ENCODE data around the gene EIF6. TPM values are rescaled to one million over a fixed set of nuclear protein-coding genes. Genes with fewer than 3 reads are reported as not detected.

Gene EIF6
- total RNA-seq, 1 experiment from 2014 or later, result 420 TPM

GRCh38 chr20:35281506-35282101 lies 3.0 kb downstream of the EIF6 start:
- no TSS peak for BruUV-seq (replicated peaks)
- no peaks in the 10 kb centered on the region for H3K9me3 ChIP-seq
- TF ChIP-seq CTCF (IDR thresholded peaks at IDR 0.05; ENCODE audit: insufficient read depth in 1 of 2, low read depth in 1 of 2, low read length in 1 of 2, severe bottlenecking in 1 of 2, unreplicated experiment in 1 of 2), result no peak
- no peak for DNase-seq
- Mint-ChIP-seq H3K27me3 (ENCODE audit: insufficient read depth, unreplicated experiment) (no peaks in the 10 kb centered on the region), H3K4me3 (ENCODE audit: unreplicated experiment) (no peak overlapping the region), H3K36me3 (ENCODE audit: insufficient read depth, unreplicated experiment) (peaks cover 76% of the 10 kb centered on the region), H3K9me3 (ENCODE audit: unreplicated experiment) (no peaks in the 10 kb centered on the region), H3K27ac (ENCODE audit: unreplicated experiment) (no peak overlapping the region), H3K4me1 (ENCODE audit: low read depth, unreplicated experiment) (peaks cover 18% of the 10 kb centered on the region)
- H3K36me3 ChIP-seq (ENCODE audit: control insufficient read depth, insufficient read depth, low read length), result peaks cover 18% of the 10 kb centered on the region
- intact Hi-C loops (cut with micrococcal nuclease; ENCODE audit: unreplicated experiment), result no loop called here
- no peak overlapping the region for H3K4me3 ChIP-seq (ENCODE audit: low read depth, low read length)
- H3K4me1 ChIP-seq, result peaks cover 24% of the 10 kb centered on the region
- CTCF ChIA-PET, result interaction anchor here (0.7 to 1.8 kb wide), 2 partner anchors 46 to 140 kb away, joined by 4 to 6 read pairs; no protein-coding TSS in a partner anchor
- H3K27me3 ChIP-seq (replicated peaks; ENCODE audit: control insufficient read depth, insufficient read depth, low read length), result no peaks in the 10 kb centered on the region
- POLR2A ChIA-PET, result interaction anchor here (0.6 kb wide), 1 partner anchor 137 kb away, joined by 4 read pairs; no protein-coding TSS in a partner anchor

- no peak for DNase-seq
- TF ChIP-seq CTCF (IDR thresholded peaks at IDR 0.05; ENCODE audit: insufficient read depth in 1 of 2, low read depth in 1 of 2, low read length in 1 of 2, severe bottlenecking in 1 of 2, unreplicated experiment in 1 of 2), result no peak
- Mint-ChIP-seq H3K27ac (ENCODE audit: unreplicated experiment) (no peak overlapping the region), H3K27me3 (ENCODE audit: insufficient read depth, unreplicated experiment) (no peaks in the 10 kb centered on the region), H3K4me1 (ENCODE audit: low read depth, unreplicated experiment) (peaks cover 10% of the 10 kb centered on the region), H3K36me3 (ENCODE audit: insufficient read depth, unreplicated experiment) (peaks cover 76% of the 10 kb centered on the region), H3K9me3 (ENCODE audit: unreplicated experiment) (no peaks in the 10 kb centered on the region), H3K4me3 (ENCODE audit: unreplicated experiment) (no peak overlapping the region)
- intact Hi-C loops (cut with micrococcal nuclease; ENCODE audit: unreplicated experiment), result no loop called here
- peaks cover 13% of the 10 kb centered on the region for H3K4me1 ChIP-seq
- ChIA-PET CTCF (interaction anchor here (1.2 to 1.8 kb wide), 2 partner anchors 14 to 47 kb away, joined by 4 to 5 read pairs; no protein-coding TSS in a partner anchor), POLR2A (interaction anchor here (0.5 to 0.7 kb wide), 4 partner anchors 124 to 404 kb away, joined by 3 to 10 read pairs (median 6); partner anchors contain the start of gene ACSS2)
- no peak overlapping the region for H3K4me3 ChIP-seq (ENCODE audit: low read depth, low read length)
- no peaks in the 10 kb centered on the region for H3K9me3 ChIP-seq
- H3K27me3 ChIP-seq (replicated peaks; ENCODE audit: control insufficient read depth, insufficient read depth, low read length), result no peaks in the 10 kb centered on the region
- no TSS peak for BruUV-seq (replicated peaks)
- peaks cover 18% of the 10 kb centered on the region for H3K36me3 ChIP-seq (ENCODE audit: control insufficient read depth, insufficient read depth, low read length)
These were observed 4.0 kb downstream of the EIF6 start for GRCh38 chr20:35280523-35280922.

GRCh38 chr20:35279533-35280174 lies 4.9 kb downstream of the EIF6 start:
- H3K4me3 ChIP-seq (ENCODE audit: low read depth, low read length), result no peak overlapping the region
- BruUV-seq (replicated peaks), result no TSS peak
- intact Hi-C loops (cut with micrococcal nuclease; ENCODE audit: unreplicated experiment), result no loop called here
- Mint-ChIP-seq H3K27me3 (ENCODE audit: insufficient read depth, unreplicated experiment) (no peaks in the 10 kb centered on the region), H3K4me3 (ENCODE audit: unreplicated experiment) (no peak overlapping the region), H3K27ac (ENCODE audit: unreplicated experiment) (no peak overlapping the region), H3K4me1 (ENCODE audit: low read depth, unreplicated experiment) (peaks cover 1% of the 10 kb centered on the region), H3K9me3 (ENCODE audit: unreplicated experiment) (no peaks in the 10 kb centered on the region), H3K36me3 (ENCODE audit: insufficient read depth, unreplicated experiment) (peaks cover 73% of the 10 kb centered on the region)
- no peaks in the 10 kb centered on the region for H3K27me3 ChIP-seq (replicated peaks; ENCODE audit: control insufficient read depth, insufficient read depth, low read length)
- peaks cover 18% of the 10 kb centered on the region for H3K36me3 ChIP-seq (ENCODE audit: control insufficient read depth, insufficient read depth, low read length)
- ChIA-PET POLR2A (interaction anchor here (0.5 to 0.6 kb wide), 2 partner anchors 277 to 450 kb away, joined by 3 to 5 read pairs; no protein-coding TSS in a partner anchor), CTCF (interaction anchor here (0.6 to 1.8 kb wide), 5 partner anchors 14 to 135 kb away, joined by 3 to 5 read pairs (median 3); no protein-coding TSS in a partner anchor)
- no peak for DNase-seq
- H3K9me3 ChIP-seq, result no peaks in the 10 kb centered on the region
- peaks cover 9% of the 10 kb centered on the region for H3K4me1 ChIP-seq
- TF ChIP-seq CTCF (IDR thresholded peaks at IDR 0.05; ENCODE audit: insufficient read depth in 1 of 2, low read depth in 1 of 2, low read length in 1 of 2, severe bottlenecking in 1 of 2, unreplicated experiment in 1 of 2), result no peak

Data from Caco-2 (cell line).